Panc1 (cell line): ENCODE data around the gene SLC43A1. TPM values are rescaled to one million over a fixed set of nuclear protein-coding genes. Genes with fewer than 3 reads are reported as not detected.

ENCODE experiments used
- ATAC-seq: fragments of 200-7000 bp; cut with Tn5 transposase; 2 replicates; pipeline ENCODE4 v1.9.1; 2020; ENCODE audit warnings: mild to moderate bottlenecking, moderate library complexity
- BruUV-seq: library from RNA; stranded (reverse); fragments of 400-500 nt; replicated peaks from 2 replicates; lab custom pipeline; 2021; lab: Mats Ljungman, UMichigan
- CTCF ChIA-PET: fragments of 300-600 bp; sonication (Branson Sonifier 250); formaldehyde crosslinking; loops from one replicate; lab custom pipeline; 2022; ENCODE audit warnings: antibody characterized with exemption; lab: Charles Lee
- POLR2A ChIA-PET: fragments of 300-600 bp; sonication (Branson Sonifier 250); formaldehyde crosslinking; loops from one replicate; lab custom pipeline; 2022; ENCODE audit warnings: antibody characterized with exemption; lab: Charles Lee
- DNase-seq: peaks from one replicate; pipeline ENCODE4 v3.0.0-alpha.2; 2010; ENCODE audit warnings: low read depth, low spot score
- H3K27ac ChIP-seq: 2 replicates; pipeline ENCODE4 v1.5.1; 2011; ENCODE audit warnings: mild to moderate bottlenecking, low read length, inconsistent platforms
- H3K27me3 ChIP-seq: fragments of 200-500 bp; sonication (Bioruptor generic); 2 replicates; pipeline ENCODE4 v1.6.0; 2014; ENCODE audit warnings: low read length, inconsistent platforms; ENCODE audit not compliant: control insufficient read depth, insufficient read depth
- H3K36me3 ChIP-seq: fragments of 200-500 bp; sonication (Bioruptor generic); 2 replicates; pipeline ENCODE4 v1.5.1; 2014; ENCODE audit warnings: inconsistent platforms, mild to moderate bottlenecking, low read length, moderate library complexity; ENCODE audit not compliant: control insufficient read depth, insufficient read depth
- H3K4me1 ChIP-seq: 2 replicates; pipeline ENCODE4 v1.5.1; 2011; ENCODE audit warnings: inconsistent platforms, mild to moderate bottlenecking, low read length, moderate library complexity; ENCODE audit not compliant: control insufficient read depth, insufficient read depth
- H3K4me3 ChIP-seq, 2 experiments: 2 replicates each; pipeline ENCODE4 v1.5.1; 2011 to 2012; ENCODE audit warnings: low read depth in 2 of 2, low read length in 2 of 2, mild to moderate bottlenecking in 2 of 2, inconsistent platforms in 1 of 2, moderate library complexity in 1 of 2
- H3K9me3 ChIP-seq: fragments of 200-500 bp; sonication (Bioruptor generic); 2 replicates; pipeline ENCODE4 v1.5.1; 2014; ENCODE audit warnings: low read depth, mild to moderate bottlenecking, inconsistent platforms, low read length, moderate library complexity; ENCODE audit not compliant: control insufficient read depth, insufficient read depth
- CTCF ChIP-seq: fragments of 450-650 bp; IDR thresholded peaks from 2 replicates; pipeline ENCODE4 v1.5.1; 2017; ENCODE audit warnings: mild to moderate bottlenecking
- POLR2AphosphoS5 ChIP-seq: IDR thresholded peaks from 2 replicates; pipeline ENCODE4 v1.6.1; 2012; ENCODE audit warnings: mild to moderate bottlenecking, low read depth, low read length, moderate library complexity
- REST ChIP-seq, 2 experiments: IDR thresholded peaks; 2 replicates each; pipeline ENCODE4 v1.6.1; 2011 to 2012; ENCODE audit warnings: low read depth in 2 of 2, control low read depth in 1 of 2, low read length in 1 of 2, mild to moderate bottlenecking in 1 of 2, moderate library complexity in 1 of 2; ENCODE audit not compliant: insufficient read depth in 1 of 2
- SIN3A ChIP-seq: IDR thresholded peaks from 2 replicates; pipeline ENCODE4 v1.6.1; 2012; ENCODE audit warnings: low read depth, mild to moderate bottlenecking, low read length, moderate library complexity, borderline replicate concordance; ENCODE audit not compliant: insufficient read depth
- TCF7L2 ChIP-seq: IDR thresholded peaks from 2 replicates; pipeline ENCODE4 v1.6.1; 2011; ENCODE audit warnings: mild to moderate bottlenecking, low read depth, low read length, inconsistent platforms
- in situ Hi-C: cut with HindIII; loops from 2 replicates; pipeline ENCODE4 v1.10.0; 2016; ENCODE audit warnings: low sequenced_read_pairs, low pct_unique_long_range_greater_than_20kb
- intact Hi-C: fragments of 100-400 bp; cut with micrococcal nuclease; formaldehyde crosslinking; loops from one replicate; pipeline ENCODE4 v1.10.0; 2022; ENCODE audit not compliant: unreplicated experiment
- total RNA-seq: library from RNA; stranded (reverse); gene quantifications from one replicate; pipeline ENCODE4 v1.2.1, GENCODE V29; 2021; ENCODE audit not compliant: unreplicated experiment

SLC43A1 gene
- total RNA-seq, 1 experiment from 2014 or later = 2.0 TPM

GRCh38 chr11:57547854-57548377 is 32.4 kb upstream of the SLC43A1 start:
- no peaks in the 10 kb centered on the region for H3K4me1 ChIP-seq
- CTCF ChIA-PET = no interaction called here
- H3K27me3 ChIP-seq = no peaks in the 10 kb centered on the region
- BruUV-seq = no TSS peak
- POLR2A ChIA-PET = no interaction called here
- H3K9me3 ChIP-seq = no peaks in the 10 kb centered on the region
- no peaks in the 10 kb centered on the region for H3K36me3 ChIP-seq
- ATAC-seq (no peak), DNase-seq (no peak)
- in situ Hi-C loops = no loop called here
- no peak overlapping the region for H3K4me3 ChIP-seq
- intact Hi-C loops = no loop called here
- no peak for TF ChIP-seq POLR2AphosphoS5
- TF ChIP-seq SIN3A = no peak
- TF ChIP-seq TCF7L2 = no peak
- no peak for TF ChIP-seq CTCF
- no peak overlapping the region for H3K27ac ChIP-seq

- TF ChIP-seq TCF7L2 (no peak), POLR2AphosphoS5 (no peak), SIN3A (no peak), CTCF (no peak), REST (IDR thresholded peaks at IDR 0.05; ENCODE audit: insufficient read depth in 1 of 2, low read depth in 2 of 2, low read length in 1 of 2) (no peak)
- in situ Hi-C loops (no loop called here), intact Hi-C loops (no loop called here)
- ChIA-PET POLR2A (no interaction called here), CTCF (no interaction called here)
- Histone ChIP-seq H3K9me3 (no peaks in the 10 kb centered on the region), H3K4me1 (no peaks in the 10 kb centered on the region), H3K4me3 (no peak overlapping the region), H3K36me3 (no peaks in the 10 kb centered on the region), H3K27ac (no peak overlapping the region), H3K27me3 (no peaks in the 10 kb centered on the region)
- BruUV-seq = no TSS peak
- DNase-seq (no peak), ATAC-seq (peak; percentile 74)
Observed at GRCh38 chr11:57546869-57547475, 31.5 kb upstream of the SLC43A1 start.
